HG03108 (cell line): ENCODE measurements around the gene SULT1C4.

ENCODE experiments used
- ATAC-seq: cut with Tn5 transposase; IDR thresholded peaks from one replicate; pipeline ENCODE4 v1.9.1; 2021; ENCODE audit warnings: moderate library complexity; ENCODE audit not compliant: unreplicated experiment

Gene SULT1C4

DNA sequence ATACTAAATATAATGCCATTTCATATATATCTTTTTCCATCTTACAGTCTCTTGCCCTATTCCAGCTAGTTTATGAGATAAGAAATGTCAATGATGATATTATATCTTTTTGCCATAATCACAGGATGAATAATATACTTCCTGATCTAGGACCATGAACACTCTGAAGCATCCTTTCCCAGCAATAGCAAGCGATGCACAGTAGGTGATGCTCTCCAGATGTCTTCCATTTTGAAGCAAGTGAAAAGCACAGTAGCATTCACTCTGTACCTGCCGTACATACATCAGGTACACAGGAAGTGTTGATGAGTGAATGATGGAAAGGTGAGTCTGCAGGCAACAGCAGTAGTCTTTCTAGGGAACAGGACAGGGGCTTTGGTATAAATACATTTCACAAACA lies 8.6 kb upstream of the SULT1C4 start:
- ATAC-seq: no peak

DNA sequence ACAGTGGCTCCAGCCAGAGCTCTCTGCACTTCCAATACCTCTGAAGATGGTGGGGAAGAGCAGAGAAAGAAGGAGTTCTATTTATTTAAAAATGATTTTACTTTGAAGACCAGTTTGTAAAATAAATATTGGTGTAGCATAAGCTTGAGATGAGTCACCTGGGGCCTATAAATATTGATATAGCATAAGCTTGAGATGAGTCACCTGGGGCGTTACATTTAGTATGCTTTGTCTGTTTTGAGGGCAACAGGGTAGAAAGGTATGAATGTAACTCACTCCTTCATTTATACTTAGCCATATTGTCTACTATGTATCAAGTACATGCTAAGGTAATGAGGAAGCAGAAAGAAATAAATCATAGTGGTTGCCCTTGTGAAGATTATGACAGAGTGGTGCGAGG lies 7.7 kb upstream of the SULT1C4 start:
- no peak for ATAC-seq

DNA sequence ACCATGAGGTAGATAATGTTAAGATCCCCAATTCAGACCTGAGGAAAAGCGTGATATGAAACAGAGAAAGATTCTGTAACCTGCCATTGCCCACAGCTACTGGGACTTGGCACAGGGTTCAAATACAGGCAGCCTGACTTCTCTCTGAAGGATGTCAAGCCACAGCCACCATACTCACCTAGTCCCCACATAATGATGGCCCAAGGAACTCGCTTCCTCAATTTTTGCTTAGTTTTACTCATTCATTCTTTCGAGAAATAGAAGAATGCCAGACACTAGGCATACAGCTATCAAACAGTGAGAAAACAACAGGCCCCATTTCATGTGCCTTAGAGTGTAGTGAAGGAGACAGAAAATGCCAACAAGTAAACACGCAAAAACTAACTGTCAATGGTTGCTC lies 980 bp upstream of the SULT1C4 start:
- no peak for ATAC-seq

DNA sequence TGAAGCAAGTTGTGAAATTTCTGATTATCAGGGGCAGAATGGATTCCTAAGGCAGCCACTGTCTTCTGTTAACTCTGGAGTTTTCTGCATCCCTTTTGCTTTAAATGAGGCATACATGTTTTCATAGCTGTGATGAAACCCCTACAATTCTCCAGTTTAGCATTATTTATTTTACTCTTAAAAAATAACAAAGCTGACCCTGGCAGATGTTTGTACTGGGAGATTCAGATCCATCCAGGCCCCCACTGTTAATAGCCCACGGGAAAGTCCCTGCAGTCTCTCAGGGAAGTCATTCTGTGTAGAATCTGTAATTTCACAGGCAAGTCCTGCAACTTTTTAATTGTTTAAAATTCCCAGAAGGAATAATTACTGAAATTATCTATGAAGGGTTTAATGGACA lies 353 bp upstream of the SULT1C4 start:
- ATAC-seq: no peak

DNA sequence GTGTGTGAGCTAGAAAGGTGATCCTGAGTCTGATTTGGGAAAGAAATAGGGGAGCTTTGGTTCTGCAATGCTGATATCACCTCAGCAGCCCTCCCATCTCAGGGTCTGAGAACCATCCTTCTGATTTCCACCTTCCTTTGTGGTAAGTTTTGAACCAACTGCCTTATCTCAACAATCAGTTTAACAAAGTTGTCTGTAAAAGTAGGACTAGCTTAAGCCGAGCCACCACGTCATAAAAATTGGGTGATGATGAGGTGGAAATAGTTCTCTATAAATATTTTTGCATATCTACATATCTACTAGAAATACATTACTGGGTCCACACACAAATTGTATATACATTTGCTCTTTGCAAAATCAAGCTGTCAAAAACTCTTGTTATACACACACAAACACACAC lies 1.1 kb downstream of the SULT1C4 start:
- ATAC-seq: no peak

DNA sequence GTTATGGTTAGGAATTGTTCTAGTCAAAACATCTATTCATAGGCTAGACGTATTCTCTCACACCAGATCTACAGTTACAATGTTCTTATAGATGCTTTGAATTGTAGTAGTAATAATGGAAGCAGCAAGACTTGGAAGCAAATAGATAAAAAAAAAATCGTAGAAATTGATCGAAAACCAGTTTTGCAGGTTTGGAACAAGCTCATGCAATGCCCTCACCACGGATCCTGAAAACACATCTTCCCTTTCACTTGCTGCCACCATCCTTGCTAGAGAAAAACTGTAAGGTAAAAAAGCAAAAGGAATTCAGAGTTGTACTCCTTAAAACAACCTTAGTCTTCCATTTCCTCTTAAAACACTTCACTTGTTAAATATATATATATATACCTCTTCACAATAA lies 4.4 kb downstream of the SULT1C4 start:
- no peak for ATAC-seq

DNA sequence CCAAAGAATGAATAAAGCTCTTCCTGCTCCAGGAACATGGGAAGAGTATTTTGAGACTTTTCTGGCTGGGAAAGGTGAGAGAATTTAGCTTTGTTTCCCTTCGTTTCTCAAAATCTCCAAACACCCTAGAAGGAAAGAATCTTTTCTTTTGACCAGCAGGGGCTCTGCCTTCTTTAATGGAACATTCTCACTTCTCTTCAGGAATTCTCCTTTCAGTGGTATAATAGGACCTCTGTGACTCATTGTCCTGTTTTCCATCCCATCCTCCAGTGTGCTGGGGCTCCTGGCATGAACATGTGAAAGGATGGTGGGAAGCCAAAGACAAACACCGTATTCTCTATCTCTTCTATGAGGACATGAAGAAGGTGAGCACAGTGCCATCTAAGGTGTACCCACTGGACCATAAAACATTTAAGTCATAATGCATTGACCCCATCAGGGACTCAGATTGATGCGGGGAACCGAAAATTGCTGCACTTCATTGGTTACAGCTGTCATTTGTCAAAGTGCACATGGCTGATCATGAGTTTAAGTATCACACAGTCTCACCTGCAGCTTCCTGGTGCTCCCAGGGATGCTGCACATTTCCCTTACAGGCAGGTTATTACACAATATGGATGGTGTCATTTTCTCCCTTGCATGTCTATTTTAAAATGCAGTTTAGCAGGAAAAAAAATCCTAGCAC lies 5.5 kb downstream of the SULT1C4 start:
- ATAC-seq: no peak

DNA sequence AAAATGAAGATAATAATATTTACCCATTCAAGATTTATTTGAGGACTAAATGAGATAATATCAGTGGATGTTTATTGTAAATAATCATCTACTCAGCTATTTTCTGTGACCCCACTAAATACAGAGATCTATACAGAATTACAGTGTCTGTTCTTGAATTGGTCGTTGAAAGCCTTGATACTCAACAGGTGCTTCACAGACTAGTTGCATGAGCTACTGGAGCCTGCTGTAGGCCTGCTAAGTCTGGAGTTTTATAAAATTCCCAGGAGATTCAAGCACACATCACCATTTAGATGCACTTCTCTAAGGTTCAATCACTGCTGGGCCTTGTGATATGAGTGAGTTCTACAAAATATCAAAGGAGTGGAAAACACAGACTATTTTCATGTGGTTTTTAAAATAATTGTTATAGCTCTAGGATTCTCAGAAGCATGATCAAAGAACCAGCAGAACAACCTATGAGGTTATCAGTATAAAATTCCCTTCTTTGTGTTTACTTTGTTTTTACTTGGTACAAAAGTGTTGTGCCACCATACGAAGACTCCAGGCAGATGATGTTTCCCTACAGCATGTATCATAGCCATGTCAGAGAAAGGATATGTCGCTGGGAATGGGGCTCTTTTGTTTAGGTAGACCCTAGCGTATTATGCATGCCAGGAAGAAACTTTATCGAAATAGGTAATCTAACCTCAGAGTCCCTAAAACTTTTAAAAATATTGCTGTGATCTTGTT lies 7.1 kb downstream of the SULT1C4 start:
- no peak for ATAC-seq

DNA sequence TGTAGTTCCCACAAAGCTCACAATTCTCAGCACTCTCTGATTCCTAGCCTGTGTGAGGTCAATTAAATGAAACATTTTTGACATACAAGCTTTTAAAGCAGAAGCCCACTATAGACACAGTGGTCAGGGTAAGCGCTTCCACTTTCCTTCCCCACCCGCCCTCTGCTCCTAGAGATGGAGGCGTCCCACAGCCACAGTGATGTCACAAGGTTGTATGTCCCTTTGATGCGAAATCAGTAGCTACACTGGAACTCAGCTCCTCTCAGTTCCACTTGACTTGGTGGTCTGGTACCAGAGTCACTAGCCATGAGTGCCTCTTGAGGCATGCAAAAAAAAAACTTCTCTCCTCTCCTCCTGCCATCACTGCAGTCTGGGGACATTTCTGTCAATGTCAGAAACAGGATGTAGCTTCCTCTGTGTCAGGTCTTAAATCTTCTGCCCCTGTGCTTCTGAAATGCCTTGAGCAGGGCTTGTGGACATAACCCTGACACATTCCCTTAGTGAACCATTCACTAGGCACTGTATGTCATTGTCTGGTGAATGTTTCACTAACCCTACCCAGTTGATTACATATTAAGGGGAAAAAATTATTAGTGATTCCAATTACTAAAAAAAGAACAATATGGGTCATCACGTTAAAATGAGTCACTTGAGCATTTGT lies 7.8 kb downstream of the SULT1C4 start:
- peak; percentile 72 for ATAC-seq

DNA sequence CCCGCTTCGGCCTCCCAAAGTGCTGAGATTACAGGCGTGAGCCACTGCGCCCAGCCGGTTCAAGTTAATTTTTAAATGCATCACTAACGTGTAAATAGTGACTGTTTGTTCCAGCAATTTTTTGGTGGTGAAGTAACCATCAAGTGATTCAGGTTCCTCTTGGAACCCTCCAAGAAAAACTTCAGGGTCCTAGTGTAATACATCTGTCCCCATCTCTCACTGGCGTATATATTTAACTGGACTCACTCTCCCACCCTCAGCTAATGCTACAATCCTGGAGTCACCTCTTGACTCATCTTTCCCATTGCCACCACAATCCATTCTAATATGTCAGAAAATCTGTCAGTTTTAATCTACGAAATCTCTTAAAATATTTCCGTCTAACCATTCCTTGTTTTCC lies 10.3 kb downstream of the SULT1C4 start:
- ATAC-seq: no peak

DNA sequence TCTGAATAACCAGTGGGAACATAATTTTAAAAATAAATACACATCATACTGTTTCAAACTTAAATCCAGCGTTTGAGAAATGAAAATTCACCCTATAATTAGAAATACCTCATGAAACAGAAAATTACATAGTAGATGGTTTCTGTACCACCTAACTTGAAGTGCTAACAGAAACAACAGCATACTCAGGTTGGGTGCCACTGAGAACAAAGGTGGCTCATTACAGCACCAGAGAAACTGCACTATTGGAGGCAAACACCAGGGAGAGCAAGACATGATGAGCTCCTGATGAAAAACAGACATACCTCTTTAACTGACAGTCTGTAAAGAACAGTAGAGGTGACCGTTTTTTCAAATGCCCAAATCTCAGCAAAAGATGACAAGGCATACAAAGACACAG lies 12.6 kb downstream of the SULT1C4 start:
- ATAC-seq: no peak

DNA sequence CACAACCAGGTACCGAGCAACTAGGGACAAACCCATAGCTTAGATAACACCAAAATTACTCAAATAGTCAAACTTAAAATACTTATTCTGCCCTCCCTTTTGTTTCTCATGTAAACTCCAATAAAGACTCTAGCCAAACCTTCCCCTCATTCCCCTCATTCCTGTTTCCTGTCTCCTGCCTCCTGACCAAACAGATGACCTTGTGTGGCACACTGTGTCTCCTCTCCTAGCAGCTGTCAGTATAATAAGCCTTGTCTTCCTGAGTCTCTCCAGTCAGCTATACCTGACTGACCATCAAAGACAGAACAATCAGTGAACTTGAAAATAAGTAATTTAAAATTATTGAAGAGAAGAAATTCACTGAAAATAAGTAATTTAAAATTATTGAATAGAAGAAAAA lies 14.3 kb downstream of the SULT1C4 start:
- no peak for ATAC-seq

DNA sequence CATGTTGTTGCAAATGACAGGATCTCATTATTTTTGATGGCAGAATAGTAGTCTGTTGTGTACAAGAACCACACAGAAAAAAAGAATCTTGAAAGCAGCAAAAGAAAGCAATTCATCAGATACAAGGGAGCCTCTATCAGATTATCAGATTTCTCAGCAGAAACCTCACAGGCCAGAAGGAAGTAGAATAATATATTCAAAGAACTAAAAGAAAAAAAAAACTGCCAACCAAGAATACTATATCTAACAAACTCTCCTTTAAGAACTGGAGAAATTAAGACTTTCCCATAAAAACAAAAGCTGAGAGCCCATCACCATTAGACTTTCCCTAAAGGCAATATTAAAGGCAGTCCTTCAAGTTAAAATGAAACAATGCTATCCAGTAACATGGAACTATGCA lies 15.4 kb downstream of the SULT1C4 start:
- no peak for ATAC-seq

DNA sequence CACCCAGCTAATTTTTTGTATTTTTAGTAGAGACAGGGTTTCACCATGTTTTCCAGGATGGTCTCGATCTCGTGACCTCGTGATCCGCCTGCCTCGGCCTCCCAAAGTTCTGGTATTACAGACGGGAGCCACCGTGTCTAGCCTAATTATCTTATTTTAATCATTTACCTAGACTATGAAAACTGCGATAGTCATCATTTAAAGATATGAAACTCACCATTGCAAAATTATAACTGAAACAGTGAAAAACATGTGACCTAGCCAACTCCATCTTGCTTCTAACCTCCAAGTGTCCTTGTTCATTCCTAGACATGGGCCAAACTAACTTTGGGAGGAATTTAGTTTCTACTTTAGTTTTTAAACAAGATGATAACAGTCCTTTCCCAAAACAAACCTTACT lies 17.4 kb downstream of the SULT1C4 start:
- ATAC-seq: no peak

DNA sequence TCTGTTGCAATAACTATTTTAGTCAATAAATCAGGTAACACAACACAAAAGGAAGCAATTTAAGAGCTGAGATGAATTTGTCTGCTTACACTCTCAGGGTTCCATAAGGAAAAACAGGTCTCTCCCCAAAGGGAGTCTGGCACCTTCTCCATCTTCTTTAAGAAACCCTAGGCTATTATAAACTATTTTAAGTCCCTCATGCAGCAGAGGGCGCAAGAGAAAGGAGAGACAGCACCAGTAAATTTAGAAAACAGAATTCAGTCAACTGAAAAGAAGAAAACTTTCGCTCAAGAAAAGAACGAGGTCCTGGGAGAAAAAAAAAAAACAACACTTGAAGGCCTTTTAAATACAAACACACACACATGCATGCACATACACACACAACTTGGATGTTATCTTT lies 19.1 kb downstream of the SULT1C4 start:
- ATAC-seq: no peak

DNA sequence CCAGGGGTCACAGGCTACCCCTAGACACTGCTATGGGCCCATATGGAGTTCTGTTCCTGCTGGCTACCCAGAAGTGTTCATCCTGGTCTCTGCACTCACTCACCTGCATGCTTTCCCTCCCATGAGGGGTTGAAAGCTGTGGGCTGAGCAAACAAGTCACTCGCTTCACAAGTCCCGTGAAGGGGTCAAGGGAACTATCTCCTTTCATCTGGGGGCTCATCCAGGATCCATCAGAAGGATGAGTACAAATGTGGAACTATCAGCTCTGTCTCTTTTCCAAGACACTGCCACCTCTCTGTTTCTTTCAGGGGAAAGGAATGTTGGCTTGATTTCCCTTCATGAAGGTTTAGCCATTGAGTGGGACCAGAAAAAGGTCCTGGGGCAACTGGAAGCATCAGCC lies 21.7 kb downstream of the SULT1C4 start:
- no peak for ATAC-seq

DNA sequence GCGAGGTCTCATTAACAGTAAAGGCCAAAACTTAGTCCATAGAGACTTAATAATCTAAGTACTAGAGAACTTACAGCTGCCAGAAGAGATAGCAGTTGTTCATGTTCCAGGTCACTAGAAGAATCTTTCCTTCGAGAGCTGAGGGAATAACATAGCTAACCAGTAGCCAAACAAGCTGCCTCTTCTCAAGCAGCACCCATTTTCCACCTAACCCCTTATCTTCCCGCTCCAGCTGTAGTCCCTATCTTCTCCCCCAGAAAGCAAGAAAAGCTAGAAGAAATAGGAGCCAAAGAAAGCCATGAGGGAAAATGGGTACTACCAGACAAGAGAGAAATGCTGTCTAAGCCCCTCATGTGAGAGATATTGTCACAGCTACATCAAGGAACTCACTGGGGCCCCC lies 24.0 kb downstream of the SULT1C4 start:
- no peak for ATAC-seq

DNA sequence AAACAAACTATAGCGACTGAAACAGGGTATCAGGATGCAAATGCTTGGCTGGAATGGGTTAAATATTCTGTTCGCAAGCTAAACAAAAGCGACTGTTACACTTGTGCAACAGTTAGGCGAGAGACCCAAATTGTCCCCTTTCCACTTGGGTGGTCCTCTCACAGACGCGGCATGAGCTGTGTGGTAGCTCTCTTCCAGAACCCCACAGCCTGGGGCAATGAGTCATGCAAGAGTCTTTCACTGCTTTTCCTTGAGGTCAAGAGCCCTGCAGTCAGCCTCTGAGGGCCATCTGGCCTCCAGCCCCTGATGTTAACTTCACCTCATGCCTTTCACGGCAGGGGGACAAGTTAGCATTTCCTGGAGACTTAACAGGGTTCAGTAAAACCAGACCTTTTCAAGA lies 25.7 kb downstream of the SULT1C4 start:
- ATAC-seq: no peak

DNA sequence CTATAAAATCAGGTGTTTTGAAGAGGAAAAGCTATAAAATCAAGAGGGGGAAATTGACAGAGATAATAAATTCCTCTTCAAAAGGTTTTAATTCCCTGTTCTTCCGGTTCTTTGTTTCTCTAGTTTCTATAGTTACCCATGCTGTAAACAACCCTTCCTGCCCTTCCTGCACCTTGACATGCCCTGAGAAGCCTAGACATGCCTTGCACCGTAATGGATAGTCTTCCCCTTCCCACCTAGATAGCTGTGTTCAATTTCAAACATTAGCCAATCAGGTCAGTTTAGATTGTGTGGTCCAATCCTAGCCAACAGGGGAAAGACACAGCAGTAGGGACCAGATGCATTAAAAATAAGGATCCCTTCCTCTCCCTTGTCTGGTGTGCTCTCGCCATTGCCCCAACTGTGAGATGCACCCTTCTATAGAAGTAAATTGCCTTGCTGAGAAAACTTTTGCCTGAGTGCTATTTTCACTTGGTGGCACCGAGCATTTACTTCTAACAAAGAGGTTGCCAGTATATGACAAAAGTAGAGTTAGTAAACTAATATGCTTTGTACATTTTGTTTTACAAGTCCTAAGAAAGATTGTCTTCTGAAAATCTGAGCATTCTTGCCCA lies 27.1 kb downstream of the SULT1C4 start:
- ATAC-seq: no peak

DNA sequence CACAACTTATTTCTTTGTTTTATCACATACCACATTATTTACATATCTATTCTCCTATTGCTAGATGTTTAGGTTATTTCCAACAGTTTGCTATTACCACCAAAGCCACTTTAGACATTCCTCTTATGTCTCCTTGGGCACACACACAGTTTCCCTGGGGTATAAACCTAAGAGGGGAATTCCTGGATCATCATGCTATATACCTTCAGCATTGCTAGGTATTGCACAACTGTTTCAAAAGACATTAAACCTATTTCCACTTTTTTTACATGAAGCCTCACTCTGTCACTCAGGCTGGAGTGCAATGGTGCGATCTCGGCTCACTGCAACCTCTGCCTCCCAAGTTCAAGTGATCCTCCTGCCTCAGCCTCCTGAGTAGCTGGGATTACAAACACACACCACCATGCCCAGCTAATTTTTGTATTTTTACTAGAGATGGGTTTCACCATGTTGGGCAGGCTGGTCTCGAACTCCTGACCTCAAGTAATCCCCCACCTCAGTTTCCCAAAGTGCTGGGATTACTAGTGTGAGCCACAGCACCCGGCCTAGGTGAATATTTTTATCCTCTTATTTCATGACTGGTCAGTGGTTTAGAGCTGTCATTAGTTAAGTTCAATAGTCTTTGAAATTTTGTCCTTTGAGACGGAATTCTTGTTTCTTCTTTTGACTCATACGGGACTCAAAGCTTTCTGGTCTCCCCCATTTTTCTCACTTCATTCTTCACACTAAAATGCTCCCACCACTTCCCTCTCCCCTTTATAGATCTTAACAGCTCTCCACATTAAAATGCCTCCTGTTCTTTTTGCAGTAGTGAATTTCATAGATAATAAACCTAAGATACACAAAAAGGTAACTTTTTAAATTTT lies 30.3 kb downstream of the SULT1C4 start:
- no peak for ATAC-seq

DNA sequence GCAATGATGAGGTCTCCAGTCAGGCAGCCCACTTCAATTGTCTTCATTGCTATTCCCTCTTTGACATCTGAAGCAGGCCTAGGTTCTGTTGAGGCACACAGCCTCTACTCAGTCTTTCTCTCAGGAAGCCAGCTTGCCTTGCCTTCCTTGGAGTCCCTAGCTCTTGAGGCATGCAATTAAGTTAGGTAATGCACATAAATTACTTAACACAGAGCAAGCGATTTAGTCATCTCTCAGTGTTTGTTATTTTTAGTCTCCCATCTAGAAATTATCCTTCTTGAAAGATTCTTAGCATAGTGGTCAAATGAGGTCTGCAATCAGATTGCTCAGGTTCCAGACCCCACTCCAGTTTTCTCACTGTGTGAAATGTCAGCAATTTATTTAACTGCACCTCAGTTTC lies 32.0 kb downstream of the SULT1C4 start:
- no peak for ATAC-seq
